OCI-LY7 (cell line): ENCODE data around the gene LACTB. TPM values are rescaled to one million over a fixed set of nuclear protein-coding genes. Genes with fewer than 3 reads are reported as not detected.

Experiments used
- BruUV-seq: library from RNA; stranded (reverse); fragments of 400-500 nt; replicated peaks from 2 replicates; lab custom pipeline; 2021; lab: Mats Ljungman, UMichigan
- CTCF ChIA-PET: fragments of 300-600 bp; sonication (Branson Sonifier 250); formaldehyde crosslinking; loops from one replicate; lab custom pipeline; 2022; ENCODE audit warnings: antibody characterized with exemption; ENCODE audit not compliant: unreplicated experiment; lab: Charles Lee
- POLR2A ChIA-PET: fragments of 300-600 bp; sonication (Branson Sonifier 250); formaldehyde crosslinking; loops from one replicate; lab custom pipeline; 2022; ENCODE audit warnings: antibody characterized with exemption; lab: Charles Lee
- DNase-seq: peaks from one replicate; pipeline ENCODE4 v3.0.0-alpha.2; 2015; ENCODE audit warnings: low spot score
- H2AFZ ChIP-seq: fragments of 200-600 bp; sonication (generic), shearing (Covaris generic); 2 replicates; pipeline ENCODE4 v1.6.1; 2014; ENCODE audit warnings: mild to moderate bottlenecking, antibody characterized with exemption, low read length, moderate library complexity
- H3K27ac ChIP-seq: fragments of 200-600 bp; sonication (generic); 2 replicates; pipeline ENCODE4 v1.5.1; 2014; ENCODE audit warnings: mixed run types, low read depth, mild to moderate bottlenecking, moderate library complexity, low read length, inconsistent platforms; ENCODE audit not compliant: poor library complexity, severe bottlenecking
- H3K36me3 ChIP-seq: fragments of 200-600 bp; sonication (generic); 2 replicates; pipeline ENCODE4 v1.6.1; 2014; ENCODE audit warnings: mild to moderate bottlenecking, antibody characterized with exemption, low read length, moderate library complexity, mixed read lengths; ENCODE audit not compliant: insufficient read depth
- H3K4me1 ChIP-seq: fragments of 200-600 bp; sonication (generic); 2 replicates; pipeline ENCODE4 v1.5.1; 2014; ENCODE audit warnings: mild to moderate bottlenecking, low read length; ENCODE audit not compliant: insufficient read depth, poor library complexity, severe bottlenecking
- H3K4me2 ChIP-seq: fragments of 200-600 bp; sonication (generic); 2 replicates; pipeline ENCODE4 v1.6.1; 2014; ENCODE audit warnings: mild to moderate bottlenecking, low read length
- H3K4me3 ChIP-seq: fragments of 200-600 bp; sonication (generic); 2 replicates; pipeline ENCODE4 v1.5.1; 2014; ENCODE audit warnings: mild to moderate bottlenecking, low read depth, low read length; ENCODE audit not compliant: poor library complexity, severe bottlenecking
- H3K79me2 ChIP-seq: fragments of 200-600 bp; sonication (generic); 2 replicates; pipeline ENCODE4 v1.6.1; 2016; ENCODE audit warnings: low read depth, mild to moderate bottlenecking, low read length, moderate library complexity, mixed read lengths; ENCODE audit not compliant: insufficient read depth
- H3K9me2 ChIP-seq: fragments of 200-600 bp; sonication (generic); 2 replicates; pipeline ENCODE4 v1.6.1; 2016; ENCODE audit warnings: mild to moderate bottlenecking, low read length, mixed read lengths; ENCODE audit not compliant: insufficient read depth
- H3K9me3 ChIP-seq: fragments of 200-600 bp; sonication (generic); 2 replicates; pipeline ENCODE4 v1.6.1; 2014; ENCODE audit warnings: mild to moderate bottlenecking, mixed run types, low read length, mixed read lengths
- H4K20me1 ChIP-seq: fragments of 200-600 bp; sonication (generic); 2 replicates; pipeline ENCODE4 v1.6.1; 2014; ENCODE audit warnings: mild to moderate bottlenecking, antibody characterized with exemption, low read length, moderate library complexity, mixed read lengths; ENCODE audit not compliant: insufficient read depth
- CTCF ChIP-seq: fragments of 200-600 bp; sonication (generic); conservative IDR thresholded peaks from 2 replicates; pipeline ENCODE4 v1.5.1; 2014; ENCODE audit warnings: mild to moderate bottlenecking, antibody characterized with exemption, low read length, moderate library complexity, mixed read lengths
- EZH2phosphoT487 ChIP-seq: fragments of 200-600 bp; sonication (generic); IDR thresholded peaks from 2 replicates; pipeline ENCODE4 v1.6.1; 2018; ENCODE audit warnings: low read depth, borderline replicate concordance, mild to moderate bottlenecking, mixed run types, antibody characterized with exemption, low read length, moderate library complexity, mixed read lengths
- intact Hi-C: fragments of 100-400 bp; cut with micrococcal nuclease; formaldehyde crosslinking; loops from one replicate; pipeline ENCODE4 v1.10.0; 2022; ENCODE audit not compliant: unreplicated experiment
- total RNA-seq, 2 experiments: library from RNA; depleted of rRNA in 1 of 2; stranded (reverse); fragments of >200 nt in 1 of 2; shearing (Covaris generic) in 1 of 2; gene quantifications; 2 replicates each; pipeline ENCODE4 v1.2.3, GENCODE V29; 2014 to 2022

LACTB gene
- total RNA-seq, 2 experiments from 2014 or later, result 3.2 to 7.2 TPM

GRCh38 chr15:63160638-63161037 lies 39.0 kb downstream of the LACTB start:
- Histone ChIP-seq H4K20me1 (no peaks in the 10 kb centered on the region), H3K4me1 (peaks cover 22% of the 10 kb centered on the region), H3K4me2 (no peak overlapping the region), H3K79me2 (peaks cover 13% of the 10 kb centered on the region; the same call in 1 of the 2 replicates), H3K27ac (no peak overlapping the region), H3K4me3 (no peak overlapping the region), H2AFZ (no peak overlapping the region), H3K9me2 (no peaks in the 10 kb centered on the region), H3K36me3 (no peaks in the 10 kb centered on the region), H3K9me3 (no peaks in the 10 kb centered on the region)
- no peak for TF ChIP-seq CTCF
- TF ChIP-seq EZH2phosphoT487, result no peak
- DNase-seq, result no peak
- CTCF ChIA-PET, result no interaction called here
- no TSS peak for BruUV-seq
- intact Hi-C loops, result no loop called here
- POLR2A ChIA-PET, result no interaction called here

DNA sequence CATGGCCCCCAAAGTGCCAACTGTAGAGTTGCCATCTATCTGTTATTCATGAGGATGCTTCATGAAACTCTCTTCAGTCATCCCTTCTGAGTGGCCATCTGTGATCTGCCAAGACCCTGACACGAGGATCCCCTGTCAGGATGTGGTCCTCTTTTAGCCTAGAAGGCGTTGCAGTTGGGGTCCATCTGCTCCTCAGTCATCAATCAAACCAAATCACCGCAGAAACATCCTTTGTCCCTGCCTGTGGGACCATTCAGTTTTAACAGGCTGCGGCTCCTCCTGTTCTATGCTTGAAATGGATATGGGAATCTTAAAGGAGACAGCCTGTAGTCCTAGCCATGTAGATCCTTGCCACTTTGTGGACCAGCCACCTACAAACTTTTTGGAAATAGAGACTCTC lies 41.6 kb downstream of the LACTB start:
- H3K36me3 ChIP-seq, result no peaks in the 10 kb centered on the region
- H3K9me2 ChIP-seq, result no peaks in the 10 kb centered on the region
- no peaks in the 10 kb centered on the region for H3K9me3 ChIP-seq
- H3K4me3 ChIP-seq, result no peak overlapping the region
- DNase-seq, result no peak
- H3K79me2 ChIP-seq, result no peaks in the 10 kb centered on the region
- CTCF ChIA-PET, result no interaction called here
- peaks cover 12% of the 10 kb centered on the region for H3K4me1 ChIP-seq
- no peak overlapping the region for H3K4me2 ChIP-seq
- no peaks in the 10 kb centered on the region for H4K20me1 ChIP-seq
- no peak overlapping the region for H2AFZ ChIP-seq
- no TSS peak for BruUV-seq
- intact Hi-C loops, result no loop called here
- POLR2A ChIA-PET, result interaction anchor here (0.6 kb wide), 1 partner anchor 1063 kb away, joined by 3 read pairs; no protein-coding TSS in a partner anchor
- TF ChIP-seq EZH2phosphoT487, result no peak
- no peak for TF ChIP-seq CTCF
- no peak overlapping the region for H3K27ac ChIP-seq

GRCh38 chr15:63165166-63165859 lies 43.7 kb downstream of the LACTB start:
- no peak for DNase-seq
- intact Hi-C loops, result no loop called here
- no peak overlapping the region for H3K4me3 ChIP-seq
- CTCF ChIA-PET, result interaction anchor here (0.5 kb wide), 1 partner anchor 118 kb away, joined by 3 read pairs; no protein-coding TSS in a partner anchor
- no peak overlapping the region for H2AFZ ChIP-seq
- H4K20me1 ChIP-seq, result no peaks in the 10 kb centered on the region
- H3K4me1 ChIP-seq, result peaks cover 10% of the 10 kb centered on the region
- no peak overlapping the region for H3K27ac ChIP-seq
- BruUV-seq, result no TSS peak
- H3K79me2 ChIP-seq, result no peaks in the 10 kb centered on the region
- TF ChIP-seq EZH2phosphoT487, result no peak
- no peak for TF ChIP-seq CTCF
- H3K9me3 ChIP-seq, result no peaks in the 10 kb centered on the region
- H3K9me2 ChIP-seq, result no peaks in the 10 kb centered on the region
- H3K36me3 ChIP-seq, result no peaks in the 10 kb centered on the region
- no peak overlapping the region for H3K4me2 ChIP-seq
- POLR2A ChIA-PET, result interaction anchor here (0.6 kb wide), 1 partner anchor 1134 kb away, joined by 4 read pairs; no protein-coding TSS in a partner anchor
